T-helper 17 cell (primary cell): Measurements from ENCODE around the gene EP400. TPM values are rescaled to one million over a fixed set of nuclear protein-coding genes. Genes with fewer than 3 reads are reported as not detected.
"Not testable (repeated sequence)": the region's sequence is repeated elsewhere in the genome, so short reads cannot be mapped to it uniquely, and the experiment has no call there.

Experiments
- ATAC-seq: fragments of 150-1000 bp; cut with Tn5 transposase; 2 replicates; pipeline ENCODE4 v1.10.0; 2021; ENCODE audit warnings: mild to moderate bottlenecking, moderate library complexity
- DNase-seq, 3 donors: peaks; one replicate each; pipeline versions ENCODE4 v3.0.0 to v3.0.0-alpha.2; 2020 to 2021
- H3K9me3 ChIP-seq: one replicate; pipeline ENCODE4 v1.7.0; 2013; ENCODE audit warnings: low read length, mild to moderate bottlenecking; ENCODE audit not compliant: control insufficient read depth, poor library complexity, severe bottlenecking
- H3K27ac Mint-ChIP-seq: one replicate; pipeline ENCODE4 v1.8.0; 2022; ENCODE audit warnings: mild to moderate bottlenecking, moderate library complexity, mixed read lengths
- H3K27me3 Mint-ChIP-seq: one replicate; pipeline ENCODE4 v1.8.0; 2022; ENCODE audit warnings: mixed read lengths
- H3K36me3 Mint-ChIP-seq: one replicate; pipeline ENCODE4 v1.8.0; 2022; ENCODE audit warnings: low read depth, mixed read lengths
- H3K4me1 Mint-ChIP-seq: one replicate; pipeline ENCODE4 v1.8.0; 2022; ENCODE audit warnings: mild to moderate bottlenecking, mixed read lengths
- H3K4me3 Mint-ChIP-seq: one replicate; pipeline ENCODE4 v1.8.0; 2022; ENCODE audit warnings: mild to moderate bottlenecking, moderate library complexity, mixed read lengths
- total RNA-seq, 4 donors: library from RNA in 2 of 4; stranded (reverse) in 2 of 4; gene quantifications; one replicate each; pipeline ENCODE4 v1.2.3 and lab custom pipeline; 2022 to 2026

Gene EP400
- total RNA-seq, 2 donors from 2014 or later, result 67.4 to 79.0 TPM

- H3K27me3 Mint-ChIP-seq, result no peaks in the 10 kb centered on the region
- peaks cover 10% of the 10 kb centered on the region for H3K4me1 Mint-ChIP-seq
- DNase-seq (no peak), ATAC-seq (no peak)
- peaks cover 7% of the 10 kb centered on the region for H3K36me3 Mint-ChIP-seq
- no peak overlapping the region for H3K4me3 Mint-ChIP-seq
- H3K27ac Mint-ChIP-seq, result no peak overlapping the region
- no peaks in the 10 kb centered on the region for H3K9me3 ChIP-seq
Observed at GRCh38 chr12:132036063-132036683, 86.4 kb downstream of the EP400 start.

DNA sequence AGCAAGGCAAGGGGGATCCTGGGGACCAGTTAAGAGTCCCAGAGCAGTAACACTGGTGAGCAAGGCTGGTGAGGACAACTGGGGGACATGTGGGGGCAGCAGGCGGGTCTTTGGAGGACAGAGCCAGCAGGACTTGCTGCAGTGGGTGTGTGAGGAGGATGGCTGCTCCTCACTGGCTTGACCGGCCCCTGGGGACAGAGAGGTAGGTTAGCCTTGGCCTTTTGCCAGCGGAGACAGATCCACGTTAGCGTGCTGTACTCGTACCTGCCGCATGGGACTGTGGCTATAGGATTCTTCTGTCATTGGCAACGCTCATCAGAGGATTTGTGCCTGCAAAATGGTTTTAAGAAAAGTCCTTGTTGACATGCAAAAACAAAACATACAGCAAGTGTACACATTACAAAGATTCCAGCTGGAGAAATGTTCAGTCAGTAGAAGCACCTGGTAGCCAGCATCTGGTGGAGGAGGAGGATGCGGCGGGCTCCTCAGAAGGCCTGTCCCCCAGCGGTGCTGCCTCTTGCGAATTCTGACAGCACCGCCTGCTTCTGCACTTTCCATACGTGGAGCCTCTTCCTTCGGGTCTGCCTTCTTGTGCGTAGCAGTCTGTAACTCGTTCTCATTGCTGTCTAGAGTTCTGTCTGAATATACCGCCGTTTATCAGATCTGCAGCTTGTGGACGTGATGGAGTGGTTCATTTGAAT, 91.3 kb downstream of the EP400 start:
- Mint-ChIP-seq H3K4me3 (no peak overlapping the region), H3K27ac (no peak overlapping the region), H3K36me3 (no peaks in the 10 kb centered on the region), H3K27me3 (no peaks in the 10 kb centered on the region), H3K4me1 (peaks cover 15% of the 10 kb centered on the region)
- DNase-seq (no peak), ATAC-seq (no peak)
- no peaks in the 10 kb centered on the region for H3K9me3 ChIP-seq

DNA sequence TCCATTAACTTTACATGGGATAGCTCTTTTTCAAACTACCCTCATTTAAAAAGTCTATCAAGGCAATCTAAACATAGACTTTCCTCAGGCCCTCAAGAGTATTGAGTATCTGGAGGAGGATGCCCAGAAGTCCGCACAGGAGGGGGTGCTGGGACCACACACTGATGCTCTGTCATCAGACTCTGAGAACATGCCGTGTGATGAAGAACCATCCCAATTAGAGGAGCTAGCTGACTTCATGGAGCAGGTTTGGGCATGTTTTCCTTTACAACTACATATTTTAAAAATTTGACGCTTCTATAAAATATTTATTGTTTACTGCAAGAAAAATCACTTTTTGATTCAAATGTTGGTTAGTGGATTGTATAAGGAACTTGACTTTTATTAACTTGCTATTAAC, 93.5 kb downstream of the EP400 start:
- Mint-ChIP-seq H3K27ac (no peak overlapping the region), H3K4me1 (peaks cover 20% of the 10 kb centered on the region), H3K27me3 (no peaks in the 10 kb centered on the region), H3K36me3 (no peaks in the 10 kb centered on the region), H3K4me3 (no peak overlapping the region)
- ATAC-seq (no peak), DNase-seq (no peak)
- no peaks in the 10 kb centered on the region for H3K9me3 ChIP-seq

- Mint-ChIP-seq H3K4me3 (no peak overlapping the region), H3K36me3 (no peaks in the 10 kb centered on the region), H3K27ac (no peak overlapping the region), H3K4me1 (peaks cover 20% of the 10 kb centered on the region), H3K27me3 (no peaks in the 10 kb centered on the region)
- H3K9me3 ChIP-seq, result no peaks in the 10 kb centered on the region
- ATAC-seq, result no peak
- no peak for DNase-seq
Observed at GRCh38 chr12:132043770-132044467, 94.2 kb downstream of the EP400 start.

DNA sequence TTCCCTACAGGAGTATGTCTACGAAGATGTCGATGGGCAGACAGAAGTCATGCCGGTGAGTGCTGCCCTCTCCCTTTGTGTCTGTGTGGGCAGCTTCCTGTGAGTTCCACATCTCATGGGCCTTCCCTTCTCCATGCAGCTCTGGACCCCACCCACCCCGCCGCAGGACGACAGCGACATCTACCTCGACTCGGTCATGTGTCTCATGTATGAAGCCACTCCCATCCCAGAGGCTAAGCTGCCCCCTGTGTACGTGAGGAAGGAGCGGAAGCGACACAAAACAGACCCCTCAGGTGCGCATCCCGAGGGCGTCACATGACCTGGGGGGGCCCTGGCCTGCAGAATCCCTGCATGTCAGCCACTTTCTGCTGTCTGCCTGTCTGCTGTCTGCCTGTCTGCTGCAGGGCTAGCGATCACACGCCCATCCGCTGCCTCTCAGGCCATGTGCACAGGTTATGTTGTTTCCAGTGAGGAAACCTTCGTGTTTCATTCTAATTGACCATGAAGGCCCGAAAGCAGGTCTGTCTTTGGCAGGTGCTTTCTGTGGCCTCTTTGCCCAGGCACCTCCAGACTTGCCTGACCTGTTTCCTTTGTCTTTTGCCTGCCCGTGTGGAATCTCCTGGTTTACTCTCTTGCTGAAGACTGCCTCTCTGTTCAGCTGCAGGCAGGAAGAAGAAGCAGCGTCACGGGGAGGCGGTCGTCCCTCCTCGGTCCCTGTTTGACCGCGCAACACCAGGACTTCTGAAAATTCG, 95.1 kb downstream of the EP400 start:
- no peaks in the 10 kb centered on the region for H3K9me3 ChIP-seq
- no peak for DNase-seq
- H3K36me3 Mint-ChIP-seq, result peaks cover 3% of the 10 kb centered on the region
- H3K27me3 Mint-ChIP-seq, result no peaks in the 10 kb centered on the region
- no peak for ATAC-seq
- no peak overlapping the region for H3K4me3 Mint-ChIP-seq
- H3K4me1 Mint-ChIP-seq, result peaks cover 24% of the 10 kb centered on the region
- H3K27ac Mint-ChIP-seq, result no peak overlapping the region

- ATAC-seq, result no peak
- Mint-ChIP-seq H3K4me1 (peaks cover 24% of the 10 kb centered on the region), H3K36me3 (peaks cover 3% of the 10 kb centered on the region), H3K27me3 (no peaks in the 10 kb centered on the region), H3K27ac (peak overlapping the region; percentile 74), H3K4me3 (no peak overlapping the region)
- H3K9me3 ChIP-seq, result no peaks in the 10 kb centered on the region
- no peak for DNase-seq
Observed at GRCh38 chr12:132045751-132046150, 96.0 kb downstream of the EP400 start.

GRCh38 chr12:132046561-132046960, 96.8 kb downstream of the EP400 start:
- DNase-seq (no peak), ATAC-seq (no peak)
- Mint-ChIP-seq H3K27me3 (no peaks in the 10 kb centered on the region), H3K36me3 (peaks cover 10% of the 10 kb centered on the region), H3K4me3 (no peak overlapping the region), H3K4me1 (peaks cover 24% of the 10 kb centered on the region), H3K27ac (peak overlapping the region; percentile 67)
- no peaks in the 10 kb centered on the region for H3K9me3 ChIP-seq

DNA sequence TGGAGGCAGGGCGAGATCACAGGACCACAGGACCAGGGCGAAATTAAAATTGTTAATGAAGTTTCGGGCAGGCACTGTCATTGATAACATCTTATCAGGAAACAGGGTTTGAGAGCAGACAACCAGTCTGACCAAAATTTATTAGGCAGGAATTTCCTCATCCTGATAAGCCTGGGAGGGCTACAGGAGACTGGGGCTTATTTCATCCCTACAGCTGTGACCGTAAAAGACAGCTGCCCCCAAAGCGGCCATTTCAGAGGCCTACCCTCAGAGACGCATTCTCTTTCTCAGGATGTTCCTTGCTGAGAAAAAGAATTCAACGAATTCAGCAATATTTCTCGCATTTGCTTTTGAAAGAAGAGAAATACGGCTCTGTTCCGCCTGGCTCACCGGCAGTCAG, 97.9 kb downstream of the EP400 start:
- H3K27me3 Mint-ChIP-seq, DNase-seq, H3K9me3 ChIP-seq, ATAC-seq, H3K4me3 Mint-ChIP-seq: not testable (repeated sequence)
- Mint-ChIP-seq H3K36me3 (peaks cover 10% of the 10 kb centered on the region), H3K27ac (peak overlapping the region; percentile 67), H3K4me1 (peaks cover 17% of the 10 kb centered on the region)

GRCh38 chr12:132049442-132049841, 99.7 kb downstream of the EP400 start:
- no peak overlapping the region for H3K27ac Mint-ChIP-seq
- ATAC-seq (no peak), DNase-seq (no peak)
- peaks cover 17% of the 10 kb centered on the region for H3K4me1 Mint-ChIP-seq
- H3K4me3 Mint-ChIP-seq, result peak overlapping the region; percentile 28
- H3K9me3 ChIP-seq, result no peaks in the 10 kb centered on the region
- no peaks in the 10 kb centered on the region for H3K27me3 Mint-ChIP-seq
- peaks cover 13% of the 10 kb centered on the region for H3K36me3 Mint-ChIP-seq

DNA sequence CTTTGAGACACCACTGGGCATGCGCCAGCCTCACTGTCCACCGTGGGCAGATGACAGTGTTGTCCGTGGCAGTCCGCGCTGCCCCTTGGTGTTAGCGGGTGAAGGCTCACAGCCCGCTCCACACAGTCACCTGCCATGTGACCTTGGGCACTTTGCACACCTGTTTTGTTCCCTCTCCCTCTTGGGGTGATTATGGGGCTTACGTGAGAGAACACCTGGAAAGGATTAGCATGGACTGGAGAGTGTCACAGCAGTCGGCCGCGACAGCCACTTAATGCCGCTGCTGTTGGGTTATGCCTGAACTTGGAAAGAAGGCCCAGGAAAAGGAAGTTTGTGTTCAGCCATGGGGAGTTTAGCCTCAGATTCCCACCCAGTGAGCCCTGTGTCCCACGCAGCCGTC, 100.1 kb downstream of the EP400 start:
- DNase-seq (no peak), ATAC-seq (no peak)
- Mint-ChIP-seq H3K4me3 (no peak overlapping the region), H3K27me3 (no peaks in the 10 kb centered on the region), H3K4me1 (peaks cover 17% of the 10 kb centered on the region), H3K36me3 (peaks cover 13% of the 10 kb centered on the region), H3K27ac (no peak overlapping the region)
- H3K9me3 ChIP-seq, result no peaks in the 10 kb centered on the region

DNA sequence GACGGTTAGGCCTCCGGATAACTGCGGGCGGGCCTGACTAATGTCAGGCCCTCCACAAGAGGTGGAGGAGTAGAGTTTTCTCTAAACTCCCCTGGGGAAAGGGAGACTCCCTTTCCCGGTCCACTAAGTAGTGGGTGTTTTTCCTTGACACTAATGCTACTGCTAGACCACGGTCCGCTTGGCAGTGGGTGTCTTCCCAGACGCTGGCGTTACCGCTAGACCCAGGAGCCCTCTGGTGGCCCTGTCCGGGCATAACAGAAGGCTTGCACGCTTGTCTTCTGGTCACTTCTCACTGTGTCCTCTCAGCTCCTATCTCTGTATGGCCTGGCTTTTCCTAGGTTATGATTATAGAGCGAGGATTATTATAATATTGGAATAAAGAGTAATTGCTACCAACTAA, 102.0 kb downstream of the EP400 start:
- Mint-ChIP-seq H3K36me3 (peaks cover 15% of the 10 kb centered on the region), H3K4me1 (peaks cover 16% of the 10 kb centered on the region)
- H3K27ac Mint-ChIP-seq, H3K9me3 ChIP-seq, H3K27me3 Mint-ChIP-seq, H3K4me3 Mint-ChIP-seq, ATAC-seq, DNase-seq: not testable (repeated sequence)

- no peak for DNase-seq
- H3K27ac Mint-ChIP-seq, result no peak overlapping the region
- H3K4me3 Mint-ChIP-seq, result no peak overlapping the region
- no peak for ATAC-seq
- H3K36me3 Mint-ChIP-seq, result peaks cover 18% of the 10 kb centered on the region
- H3K9me3 ChIP-seq, result no peaks in the 10 kb centered on the region
- H3K27me3 Mint-ChIP-seq, result no peaks in the 10 kb centered on the region
- peaks cover 12% of the 10 kb centered on the region for H3K4me1 Mint-ChIP-seq
Observed at GRCh38 chr12:132052196-132052932, 102.6 kb downstream of the EP400 start.
